ENCODE measurements around the gene SDC1.
"Not testable (repeated sequence)": the region's sequence is repeated elsewhere in the genome, so short reads cannot be mapped to it uniquely, and the experiment has no call there.

The SDC1 gene

GRCh38 chr2:20195431-20196033 is 29.4 kb downstream of the SDC1 start:
- no peak for DNase-seq

DNA sequence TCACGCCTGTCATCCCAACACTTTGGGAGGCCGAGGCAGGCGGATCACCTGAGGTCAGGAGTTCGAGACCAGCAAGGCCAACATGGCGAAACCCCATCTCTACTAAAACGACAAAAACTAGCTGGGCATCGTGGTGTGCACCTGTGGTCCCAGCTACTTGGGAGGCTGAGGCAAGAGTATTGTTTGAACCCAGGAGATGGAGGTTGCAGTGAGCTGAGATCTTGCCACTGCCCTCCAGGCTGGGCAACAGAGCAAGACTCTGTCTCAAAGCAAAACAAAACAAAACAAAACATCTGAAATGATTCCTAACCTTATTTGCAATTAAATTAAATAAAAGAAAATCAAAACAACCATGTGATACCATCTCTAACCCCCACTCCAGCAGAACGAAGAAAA is 29.9 kb downstream of the SDC1 start:
- not testable (repeated sequence) for DNase-seq

DNA sequence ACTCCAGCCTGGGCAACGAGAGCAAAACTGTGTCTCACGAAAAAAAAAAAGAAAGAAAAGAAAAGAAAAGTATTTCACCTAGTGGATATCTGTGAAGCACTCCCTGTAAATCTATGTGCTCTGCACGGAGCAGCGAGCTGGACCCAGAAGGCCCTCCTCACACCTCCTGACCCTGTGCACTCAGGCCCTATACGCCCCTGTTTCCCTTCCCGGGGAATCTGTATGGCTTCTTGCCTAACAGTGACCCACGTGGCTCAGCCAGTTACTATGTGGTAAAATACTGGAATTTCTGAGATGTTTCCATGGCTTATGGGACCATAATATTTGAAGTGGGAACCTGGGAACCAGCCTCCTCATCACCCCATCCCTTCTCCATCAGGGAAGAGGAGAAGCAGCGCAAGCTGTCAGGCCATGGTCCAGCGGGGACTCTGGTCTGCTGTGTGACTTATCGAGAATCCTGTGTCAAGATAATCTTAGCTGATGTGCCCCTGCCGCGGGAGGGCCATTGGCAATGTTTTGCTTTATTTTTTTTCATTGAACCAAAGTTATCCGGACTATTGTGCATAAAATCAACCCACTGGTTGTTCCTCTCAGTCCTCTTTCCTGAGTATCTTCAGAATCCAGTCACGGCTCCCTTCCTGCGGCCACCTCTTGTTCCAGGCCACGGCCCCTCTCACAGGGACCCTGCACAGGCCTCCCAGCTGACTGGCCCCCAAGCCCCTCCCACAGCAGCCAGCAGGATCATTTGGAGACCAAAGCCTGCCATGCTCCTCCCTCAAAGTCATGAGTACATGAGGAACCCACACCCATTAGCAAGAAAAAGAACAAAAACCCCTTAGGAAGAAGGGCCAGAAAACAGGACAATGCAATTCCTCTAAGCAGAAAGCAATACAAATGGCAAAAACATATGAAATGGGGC is 30.6 kb downstream of the SDC1 start:
- DNase-seq: no peak

DNA sequence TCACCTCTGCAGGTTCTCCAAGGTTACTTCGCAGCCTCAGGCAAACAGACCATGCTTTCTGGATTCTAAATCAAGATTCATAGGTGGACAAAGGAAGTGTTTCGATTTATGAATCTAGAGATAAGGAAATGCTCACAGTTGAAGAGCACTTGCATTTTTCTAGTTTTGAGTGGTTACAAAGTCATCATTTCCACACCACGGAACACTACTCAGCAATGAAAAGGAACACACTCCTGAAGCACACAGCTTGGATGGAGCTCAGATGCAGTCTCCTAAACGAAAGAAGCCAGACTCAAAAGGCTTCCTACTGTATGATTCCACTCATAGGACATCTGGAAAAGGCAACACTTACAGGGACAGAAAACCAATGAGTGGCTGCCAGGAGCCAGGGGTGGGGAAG is 31.7 kb downstream of the SDC1 start:
- DNase-seq: no peak

GRCh38 chr2:20192781-20193180 is 32.1 kb downstream of the SDC1 start:
- DNase-seq: no peak

GRCh38 chr2:20191714-20192569 is 33.0 kb downstream of the SDC1 start:
- DNase-seq: no peak

GRCh38 chr2:20190876-20191713 is 33.8 kb downstream of the SDC1 start:
- DNase-seq: no peak

DNA sequence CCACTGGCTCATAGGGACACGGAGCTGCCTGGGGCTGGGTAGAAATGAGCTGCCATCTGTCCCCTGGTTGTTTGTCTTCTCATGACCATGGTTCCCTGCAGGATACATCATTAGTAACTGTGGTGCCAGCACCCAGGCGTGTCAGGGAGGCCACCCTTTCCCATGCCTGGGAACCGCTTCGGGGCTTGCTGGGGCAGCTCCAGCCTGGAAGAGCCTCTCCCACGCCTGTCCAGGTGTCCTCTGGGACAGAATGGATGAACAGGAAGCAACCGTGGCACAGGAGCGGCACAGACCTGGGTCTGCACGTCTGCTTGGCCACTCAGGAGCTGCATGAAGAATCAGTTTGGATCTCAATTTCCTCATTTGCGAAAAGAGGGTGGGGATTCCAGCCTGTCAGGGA is 34.8 kb downstream of the SDC1 start:
- DNase-seq: no peak

DNA sequence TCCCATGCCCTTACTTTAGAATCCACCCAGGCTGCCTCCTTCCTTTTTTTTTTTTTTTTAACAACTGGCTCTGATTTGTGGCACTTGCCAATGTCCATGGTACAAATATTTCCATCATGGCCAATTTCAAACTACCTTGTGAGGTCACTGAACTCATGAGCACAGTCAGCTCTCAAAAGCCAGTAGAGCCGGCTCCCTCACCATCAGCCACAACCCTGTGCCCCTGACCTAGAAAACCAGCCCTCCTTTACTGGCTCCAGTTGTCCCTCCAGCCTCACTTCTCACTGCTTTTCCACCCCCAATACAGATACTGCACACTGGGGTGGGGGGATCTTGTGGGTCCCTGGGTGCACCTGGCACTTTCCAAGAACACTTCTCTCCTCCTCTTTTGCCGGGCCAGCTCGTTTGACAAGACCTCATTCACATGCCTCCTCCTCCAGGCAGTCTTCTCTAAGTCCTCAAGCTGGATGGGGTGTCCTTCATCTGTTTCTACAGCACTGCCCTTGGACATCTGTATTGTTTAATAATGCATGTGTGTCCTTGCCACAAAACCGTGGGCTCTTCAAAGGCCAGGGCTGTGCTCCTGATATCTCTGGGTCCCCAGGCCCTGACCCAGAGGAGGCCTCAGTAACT is 35.5 kb downstream of the SDC1 start:
- DNase-seq: no peak

DNA sequence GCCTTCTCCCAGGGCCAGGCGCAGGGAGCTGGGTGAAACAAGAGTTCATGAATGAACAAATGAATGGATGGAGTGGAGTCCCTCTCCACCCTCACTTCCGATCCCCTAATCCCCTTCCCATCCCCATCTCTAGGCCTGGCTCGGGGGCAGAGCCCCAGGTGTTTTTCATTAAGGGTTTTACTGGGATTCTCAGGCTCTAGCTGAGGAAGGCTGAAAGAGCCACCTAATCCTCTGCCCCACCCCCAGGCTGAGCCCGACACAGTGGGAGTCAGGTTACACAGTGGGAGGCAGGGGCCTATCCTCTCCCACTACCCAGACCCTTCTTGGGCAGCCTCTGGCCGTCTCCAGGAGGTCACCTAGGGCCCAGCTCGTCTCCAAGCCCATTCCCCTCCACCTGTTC is 36.1 kb downstream of the SDC1 start:
- DNase-seq: no peak

GRCh38 chr2:20188201-20188600 is 36.7 kb downstream of the SDC1 start:
- no peak for DNase-seq

DNA sequence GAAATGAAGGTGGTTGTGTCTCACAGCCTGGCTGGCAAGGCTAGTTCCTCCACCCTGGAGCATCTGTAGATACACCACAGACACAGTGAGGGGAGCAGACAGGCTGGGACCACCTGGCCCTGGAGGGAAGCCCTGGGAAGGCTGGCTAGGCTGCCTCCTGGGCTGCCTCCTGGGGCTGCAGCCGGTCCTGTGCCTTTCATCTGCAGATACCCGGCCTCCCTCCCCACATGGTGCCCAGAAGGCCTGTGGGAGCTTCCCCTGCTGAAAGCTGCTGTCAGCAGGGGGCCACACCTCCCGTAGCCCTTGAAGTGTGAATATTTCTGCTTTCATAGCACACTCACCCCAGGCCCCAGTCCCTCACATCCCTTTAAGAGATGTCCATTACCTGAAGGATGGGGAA is 37.6 kb downstream of the SDC1 start:
- DNase-seq: no peak

GRCh38 chr2:20186855-20187187 is 38.1 kb downstream of the SDC1 start:
- no peak for DNase-seq

DNA sequence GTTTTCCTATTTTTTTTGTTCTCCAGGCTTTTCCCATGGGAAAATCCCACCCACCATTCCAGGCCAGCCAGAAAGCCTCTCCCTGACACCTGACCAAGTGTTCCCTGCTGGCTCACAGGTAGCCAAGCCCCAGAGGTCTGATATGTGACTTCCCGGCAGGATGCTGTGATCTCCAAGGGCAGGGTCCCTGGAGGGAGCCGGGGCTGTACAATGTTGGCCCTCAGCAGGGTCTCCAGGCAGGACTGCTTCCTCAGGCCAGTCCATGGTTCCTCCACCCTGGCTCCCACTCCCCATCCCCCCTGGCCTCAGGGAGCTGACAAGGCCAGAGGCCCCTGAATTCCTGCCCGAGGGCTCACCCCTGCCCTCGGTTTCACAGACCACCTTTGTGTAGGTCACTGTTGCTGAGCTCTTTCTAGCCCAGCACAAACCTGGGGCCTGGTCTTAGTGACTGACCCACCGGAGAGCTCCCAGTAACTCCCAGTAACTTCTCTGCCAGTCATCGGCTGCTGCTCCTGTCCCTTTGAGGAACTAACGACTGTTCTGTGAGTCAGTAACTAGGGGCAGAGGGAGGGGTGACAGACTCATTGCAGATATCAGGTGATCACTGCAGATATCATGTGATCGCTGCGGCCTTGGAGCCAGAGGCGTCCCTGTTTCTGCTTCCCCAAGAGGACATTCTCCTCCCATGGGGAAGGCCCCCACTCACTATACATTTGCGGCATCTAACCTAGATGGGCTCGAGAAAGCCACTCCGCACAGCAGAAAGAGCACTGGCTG is 38.7 kb downstream of the SDC1 start:
- no peak for DNase-seq

- DNase-seq: no peak
These were observed 39.5 kb downstream of the SDC1 start for GRCh38 chr2:20185176-20186022.

- DNase-seq: no peak
These were observed 40.6 kb downstream of the SDC1 start for GRCh38 chr2:20184067-20184938.

GRCh38 chr2:20183373-20183772 is 41.6 kb downstream of the SDC1 start:
- DNase-seq: no peak

DNA sequence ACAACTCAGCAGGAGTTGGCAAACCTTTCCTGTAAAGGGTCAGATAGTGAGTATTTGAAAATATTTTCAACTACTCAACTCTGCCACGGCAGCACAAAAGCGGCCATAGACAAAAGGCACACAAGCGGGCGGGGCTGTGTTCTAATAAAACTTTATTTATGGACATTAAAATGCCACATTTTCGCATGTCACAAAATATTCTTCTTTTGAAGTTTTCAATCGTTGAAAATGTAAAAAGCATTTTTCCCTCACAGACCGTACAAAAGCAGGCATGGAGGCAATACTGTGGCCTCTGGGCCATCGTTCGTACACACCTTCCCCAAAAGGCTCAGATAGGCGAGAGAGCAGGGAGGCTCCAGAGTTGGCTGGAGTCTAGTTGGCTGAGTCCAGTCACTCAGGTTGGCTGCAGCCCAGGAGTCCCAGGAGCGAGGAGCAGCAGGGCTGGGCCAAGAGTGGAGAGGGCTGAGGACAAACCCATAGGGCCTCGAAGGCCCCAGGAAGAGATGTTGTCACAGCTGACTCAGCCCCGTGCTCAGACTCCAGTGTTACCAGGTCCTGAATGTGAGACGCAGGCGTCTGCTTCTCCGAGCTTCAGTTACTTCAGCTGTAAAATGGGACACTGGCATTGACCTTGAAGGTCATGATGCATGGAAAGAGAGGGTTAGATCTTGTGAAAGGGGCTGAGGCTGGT is 42.5 kb downstream of the SDC1 start:
- no peak for DNase-seq

GRCh38 chr2:20181761-20182160 is 43.2 kb downstream of the SDC1 start:
- no peak for DNase-seq
